Stimulated activated CD4-positive, alpha-beta T cell treated with anti-CD3 and anti-CD28 coated beads, TNF-alpha, amount 100 ng/mL, for 48 hours (primary cell): ENCODE measurements around the gene CLASP1.
"Not testable (repeated sequence)": the region's sequence is repeated elsewhere in the genome, so short reads cannot be mapped to it uniquely, and the experiment has no call there.

ENCODE experiments used
- DNase-seq, 3 donors: peaks; one replicate each; pipeline ENCODE4 v3.0.0-alpha.2; 2020; ENCODE audit warnings: low read depth in 3 of 3

CLASP1 gene

GRCh38 chr2:121324601-121325000, 324.7 kb downstream of the CLASP1 start:
- no peak for DNase-seq

GRCh38 chr2:121321476-121321875, 327.8 kb downstream of the CLASP1 start:
- DNase-seq: no peak

- no peak for DNase-seq
Observed at GRCh38 chr2:121319941-121320340, 329.3 kb downstream of the CLASP1 start.

- no peak for DNase-seq
Observed at GRCh38 chr2:121316986-121317385, 332.3 kb downstream of the CLASP1 start.

GRCh38 chr2:121313701-121314100, 335.6 kb downstream of the CLASP1 start:
- not testable (repeated sequence) for DNase-seq

GRCh38 chr2:121309801-121310200, 339.5 kb downstream of the CLASP1 start:
- no peak for DNase-seq

GRCh38 chr2:121309323-121309722, 339.9 kb downstream of the CLASP1 start:
- no peak for DNase-seq

- DNase-seq: no peak
Observed at GRCh38 chr2:121307048-121307447, 342.2 kb downstream of the CLASP1 start.

GRCh38 chr2:121304941-121305340, 344.3 kb downstream of the CLASP1 start:
- no peak for DNase-seq

GRCh38 chr2:121303531-121304263, 345.6 kb downstream of the CLASP1 start:
- no peak for DNase-seq

- not testable (repeated sequence) for DNase-seq
Observed at GRCh38 chr2:121301190-121301589, 348.1 kb downstream of the CLASP1 start.

GRCh38 chr2:121298476-121298875, 350.8 kb downstream of the CLASP1 start:
- no peak for DNase-seq

- not testable (repeated sequence) for DNase-seq
Observed at GRCh38 chr2:121297866-121298265, 351.4 kb downstream of the CLASP1 start.

- no peak for DNase-seq
Observed at GRCh38 chr2:121297217-121297830, 351.9 kb downstream of the CLASP1 start.

- DNase-seq: no peak
Observed at GRCh38 chr2:121295911-121296650, 353.2 kb downstream of the CLASP1 start.

GRCh38 chr2:121294881-121295840, 354.1 kb downstream of the CLASP1 start:
- no peak for DNase-seq

GRCh38 chr2:121293450-121294325, 355.6 kb downstream of the CLASP1 start:
- DNase-seq: no peak

- DNase-seq: no peak
Observed at GRCh38 chr2:121291251-121291580, 358.0 kb downstream of the CLASP1 start.

- no peak for DNase-seq
Observed at GRCh38 chr2:121289271-121289670, 360.0 kb downstream of the CLASP1 start.

- no peak for DNase-seq
Observed at GRCh38 chr2:121288454-121289231, 360.6 kb downstream of the CLASP1 start.
